K562 (cell line): ENCODE results near the gene UPF2. TPM values are rescaled to one million over a fixed set of nuclear protein-coding genes. Genes with fewer than 3 reads are reported as not detected.
A peak's percentile ranks its signal among the peaks of the same experiment; 100 is the strongest.

ENCODE experiments used
- ATAC-seq: fragments of 200-7000 bp; cut with Tn5 transposase; 3 replicates; pipeline ENCODE4 v1.9.1; 2020; ENCODE audit warnings: moderate library complexity
- BruUV-seq: library from RNA; stranded (reverse); fragments of 400-500 nt; replicated peaks from 2 replicates; lab custom pipeline; 2021; lab: Mats Ljungman, UMichigan
- CTCF ChIA-PET: fragments of 300-600 bp; formaldehyde crosslinking; extraction: SDS; loops from one replicate; lab custom pipeline; 2021; ENCODE audit warnings: low intra/inter-chr PET ratio; lab: Yijun Ruan, JAX
- POLR2A ChIA-PET: fragments of 300-600, 350-650 bp; sonication (Branson Sonifier 250); formaldehyde crosslinking; extraction: SDS; loops from one replicate; lab custom pipeline; 2021; ENCODE audit warnings: antibody characterized with exemption, inconsistent platforms; lab: Yijun Ruan, JAX
- DNase-seq, 4 experiments: peaks; one replicate each; pipeline versions ENCODE4 v3.0.0 to v3.0.0-alpha.2; 2011 to 2018; ENCODE audit warnings: low spot score in 3 of 4, mixed read lengths in 3 of 4; ENCODE audit errors: extremely low read depth in 1 of 4
- FAIRE-seq: peaks from 2 replicates; lab custom pipeline; 2011; peaks lifted over from hg19 to GRCh38; lab: Jason Lieb, UNC
- H2AFZ ChIP-seq: 2 replicates; pipeline ENCODE4 v1.6.0; 2011; ENCODE audit warnings: low read depth, low read length, control low read depth, inconsistent platforms
- H3K27ac ChIP-seq: fragments of 200-600 bp; 3 replicates; pipeline ENCODE4 v1.8.0; 2011; ENCODE audit warnings: low read depth, mild to moderate bottlenecking, control low read depth, inconsistent platforms, low read length, moderate library complexity, mixed read lengths; ENCODE audit errors: extremely low read depth
- H3K27me3 ChIP-seq, 2 experiments: fragments of 300-600 bp in 1 of 2; 2 replicates in 1 of 2; 3 replicates in 1 of 2; pipeline versions ENCODE4 v1.6.0 to v1.8.0; 2011; ENCODE audit warnings: inconsistent platforms in 2 of 2, low read length in 2 of 2, mild to moderate bottlenecking in 1 of 2, mixed read lengths in 1 of 2, moderate library complexity in 1 of 2; ENCODE audit not compliant: control insufficient read depth in 2 of 2, insufficient read depth in 2 of 2
- H3K36me3 ChIP-seq: fragments of 300-600 bp; 3 replicates; pipeline ENCODE4 v1.8.0; 2011; ENCODE audit warnings: mild to moderate bottlenecking, low read length, inconsistent platforms; ENCODE audit not compliant: control insufficient read depth, insufficient read depth
- H3K4me1 ChIP-seq, 2 experiments: fragments of 200-600 bp in 1 of 2; replicated peaks in 1 of 2; 2 replicates in 1 of 2; 3 replicates in 1 of 2; pipeline versions ENCODE4 v1.5.1 to v1.8.0; 2011; ENCODE audit warnings: inconsistent platforms in 2 of 2, low read length in 2 of 2, mild to moderate bottlenecking in 1 of 2, mixed read lengths in 1 of 2, moderate library complexity in 1 of 2; ENCODE audit not compliant: control insufficient read depth in 2 of 2, insufficient read depth in 2 of 2
- H3K4me2 ChIP-seq: 2 replicates; pipeline ENCODE4 v1.6.1; 2011; ENCODE audit warnings: low read length, control low read depth, inconsistent platforms, mixed read lengths; ENCODE audit not compliant: insufficient read depth
- H3K4me3 ChIP-seq: fragments of 200-600 bp; sonication (generic), shearing (Covaris generic); 2 replicates; pipeline ENCODE4 v1.5.1; 2016; ENCODE audit warnings: control low read depth, inconsistent platforms
- H3K79me2 ChIP-seq: fragments of 200-600 bp; 3 replicates; pipeline ENCODE4 v1.8.0; 2011; ENCODE audit warnings: low read length, inconsistent platforms; ENCODE audit not compliant: control insufficient read depth, insufficient read depth
- H3K9ac ChIP-seq, 2 experiments: 2 replicates each; pipeline versions ENCODE4 v1.6.0 to v1.6.1; 2011; ENCODE audit warnings: low read depth in 2 of 2, low read length in 2 of 2, control low read depth in 1 of 2, inconsistent platforms in 1 of 2, mild to moderate bottlenecking in 1 of 2, mixed read lengths in 1 of 2; ENCODE audit not compliant: insufficient read depth in 1 of 2
- H3K9me1 ChIP-seq: one replicate; pipeline ENCODE4 v1.6.0; 2011; ENCODE audit warnings: inconsistent platforms, mild to moderate bottlenecking, low read length, moderate library complexity; ENCODE audit not compliant: control insufficient read depth, insufficient read depth
- H3K9me3 ChIP-seq: replicated peaks from 2 replicates; pipeline ENCODE4 v1.5.1; 2011; ENCODE audit warnings: low read depth, low read length, inconsistent platforms; ENCODE audit not compliant: control insufficient read depth, insufficient read depth
- H4K20me1 ChIP-seq: replicated peaks from 2 replicates; pipeline ENCODE4 v1.6.1; 2011; ENCODE audit warnings: low read length, inconsistent platforms, mixed read lengths; ENCODE audit not compliant: control insufficient read depth, insufficient read depth
- PHF8 ChIP-seq: fragments of 200-600 bp; sonication (generic); IDR thresholded peaks from 2 replicates; pipeline ENCODE4 v1.6.1; 2012; ENCODE audit warnings: mixed run types, mild to moderate bottlenecking, inconsistent platforms, low read length, moderate library complexity, borderline replicate concordance
- POLR2G ChIP-seq: fragments of 200-400 bp; formaldehyde crosslinking; IDR thresholded peaks from 2 replicates; pipeline ENCODE4 v1.6.1; 2017; ENCODE audit warnings: low read depth, mild to moderate bottlenecking, antibody characterized with exemption, low read length, moderate library complexity
- ZC3H4 ChIP-seq: sonication (generic); formaldehyde crosslinking; IDR thresholded peaks from 2 replicates; pipeline ENCODE4 v1.9.0; 2021; ENCODE audit warnings: missing genetic modification reagents, borderline replicate concordance
- ZNF561 ChIP-seq: fragments of 450-650 bp; formaldehyde crosslinking; conservative IDR thresholded peaks from 2 replicates; pipeline ENCODE4 v1.4.0; 2020; ENCODE audit warnings: mild to moderate bottlenecking, moderate library complexity
- WGBS: fragments of 100-300 bp; shearing (Covaris generic); methylation state at CpG from one replicate; pipeline ENCODE4 v1.1.6; 2016; ENCODE audit warnings: low coverage, mixed read lengths; ENCODE audit not compliant: insufficient coverage; ENCODE audit errors: missing lambda C conversion rate; 5-methylcytosine and 5-hydroxymethylcytosine counted together
- in situ Hi-C: fragments of 300-500 bp; cut with MboI; formaldehyde crosslinking; loops from 4 replicates; pipeline ENCODE4 v1.15.0; 2018; ENCODE audit warnings: inconsistent platforms, mixed read lengths
- intact Hi-C: fragments of 100-400 bp; cut with micrococcal nuclease; formaldehyde crosslinking; loops from 2 replicates; pipeline ENCODE4 v1.14.2; 2022
- polyA plus RNA-seq, 8 experiments: library from polyadenylated mRNA; depleted of rRNA in 4 of 8; stranded (reverse) in 5 of 8; unstranded in 3 of 8; fragments of >200 nt; fragmentation: Nextera tagmentation in 2 of 8; fragmentation: Illumina TruSeq in 1 of 8; extraction: Ambion mirVana in 2 of 8; extraction: Trizol in 1 of 8; gene quantifications; 2 replicates each; pipeline versions ENCODE4 v1.2.1 to v1.2.3, GENCODE V29; 2011 to 2014; ENCODE audit warnings: inconsistent platforms in 1 of 8, missing spikeins in 1 of 8
- total RNA-seq, 7 experiments: library from RNA; depleted of rRNA in 6 of 7; stranded (reverse); fragments of >200 nt in 6 of 7; fragmentation: Illumina TruSeq in 2 of 7; extraction: Trizol in 2 of 7; gene quantifications; 2 replicates each; pipeline versions ENCODE4 v1.2.1 to v1.2.3, GENCODE V29; 2011 to 2021; ENCODE audit warnings: low replicate concordance in 1 of 7

UPF2 gene
- total and polyA plus RNA-seq, 9 of the 15 experiments (the other 6 are each of a cell fraction or from before 2014, with no cell fraction given): 13.9 to 37.7 (median 23.7) TPM

- H3K4me3 ChIP-seq: no peak overlapping the region
- TF ChIP-seq POLR2G (peak; percentile 54; the same call in 1 of the 2 replicates), ZC3H4 (no peak), PHF8 (no peak)
- no peaks in the 10 kb centered on the region for H3K27me3 ChIP-seq
- no peak for ATAC-seq
- FAIRE-seq: no peak
- POLR2A ChIA-PET: interaction anchor here (0.8 kb wide), 1 partner anchor 24 kb away, joined by 3 read pairs; no protein-coding TSS in a partner anchor
- H3K27ac ChIP-seq: no peak overlapping the region
- H3K4me1 ChIP-seq: peaks cover 8 to 17% of the 10 kb centered on the region in 2 experiments; a peak in 4 of 5 replicates
- intact Hi-C loops: no loop called here
- CTCF ChIA-PET: no interaction called here
- peaks cover 3% of the 10 kb centered on the region for H3K9me1 ChIP-seq
- in situ Hi-C loops: no loop called here
- no peak for DNase-seq
- H3K9ac ChIP-seq: peak overlapping the region in 1 of 2 experiments; percentile 46; a peak in 2 of 4 replicates
- H3K9me3 ChIP-seq: no peaks in the 10 kb centered on the region
- no TSS peak for BruUV-seq
- H2AFZ ChIP-seq: no peak overlapping the region
- WGBS: 57% methylated on average over 10 of the region's 12 CpGs
- peaks cover 27% of the 10 kb centered on the region for H4K20me1 ChIP-seq
- H3K79me2 ChIP-seq: peaks cover 94% of the 10 kb centered on the region
- no peak overlapping the region; the same call in 1 of the 2 replicates for H3K4me2 ChIP-seq
- H3K36me3 ChIP-seq: peaks cover 70% of the 10 kb centered on the region
Observed at GRCh38 chr10:11886851-11887250, 155.8 kb downstream of the UPF2 start.

DNA sequence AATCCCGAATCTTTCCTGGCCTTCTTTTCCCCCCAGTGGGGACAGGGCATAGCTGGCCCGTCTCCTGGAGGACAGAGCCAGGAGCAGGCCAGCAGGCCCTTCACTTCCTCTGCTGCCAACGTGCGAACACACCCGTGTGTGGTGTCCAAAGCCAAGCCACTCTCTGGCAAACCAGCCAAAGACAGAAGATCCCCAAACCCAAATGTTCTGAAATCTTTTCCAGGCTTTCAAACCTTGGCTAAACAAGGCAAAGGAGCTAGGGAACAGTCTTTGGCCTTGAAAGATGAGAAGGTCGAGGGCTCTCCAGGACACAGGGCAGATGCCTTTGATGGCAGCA lies 156.5 kb downstream of the UPF2 start:
- DNase-seq (no peak), ATAC-seq (no peak), FAIRE-seq (no peak)
- H3K27me3 ChIP-seq: no peaks in the 10 kb centered on the region
- POLR2A ChIA-PET: interaction anchor here (0.8 to 2.0 kb wide), 3 partner anchors 9 to 12 kb away, joined by 3 to 8 read pairs (median 5); no protein-coding TSS in a partner anchor
- H3K79me2 ChIP-seq: peaks cover 94% of the 10 kb centered on the region
- H3K27ac ChIP-seq: no peak overlapping the region
- peaks cover 63% of the 10 kb centered on the region for H3K36me3 ChIP-seq
- in situ Hi-C loops: no loop called here
- no peak for TF ChIP-seq ZNF561 (CRISPR knock-in tag)
- H3K9me3 ChIP-seq: no peaks in the 10 kb centered on the region
- peaks cover 3% of the 10 kb centered on the region for H3K9me1 ChIP-seq
- H4K20me1 ChIP-seq: peaks cover 20% of the 10 kb centered on the region
- 69% methylated on average over 5 of the region's 6 CpGs for WGBS
- no peak overlapping the region for H2AFZ ChIP-seq
- H3K4me2 ChIP-seq: no peak overlapping the region
- TSS peak; percentile 7 for BruUV-seq
- H3K9ac ChIP-seq: peak overlapping the region in 1 of 2 experiments; percentile 69; a peak in 2 of 4 replicates
- intact Hi-C loops: no loop called here
- peaks cover 8 to 25% of the 10 kb centered on the region in 2 experiments; a peak in 4 of 5 replicates for H3K4me1 ChIP-seq
- no peak overlapping the region for H3K4me3 ChIP-seq
- CTCF ChIA-PET: no interaction called here
